Embryonic facial prominence (tissue), 1 donor: ENCODE data around the gene SBK2.
A peak's percentile ranks its signal among the peaks of the same experiment; 100 is the strongest.

Source experiments
- DNase-seq: peaks from one replicate; pipeline ENCODE4 v3.0.0-alpha.2; 2016; ENCODE audit errors: extremely low spot score

The SBK2 gene

DNA sequence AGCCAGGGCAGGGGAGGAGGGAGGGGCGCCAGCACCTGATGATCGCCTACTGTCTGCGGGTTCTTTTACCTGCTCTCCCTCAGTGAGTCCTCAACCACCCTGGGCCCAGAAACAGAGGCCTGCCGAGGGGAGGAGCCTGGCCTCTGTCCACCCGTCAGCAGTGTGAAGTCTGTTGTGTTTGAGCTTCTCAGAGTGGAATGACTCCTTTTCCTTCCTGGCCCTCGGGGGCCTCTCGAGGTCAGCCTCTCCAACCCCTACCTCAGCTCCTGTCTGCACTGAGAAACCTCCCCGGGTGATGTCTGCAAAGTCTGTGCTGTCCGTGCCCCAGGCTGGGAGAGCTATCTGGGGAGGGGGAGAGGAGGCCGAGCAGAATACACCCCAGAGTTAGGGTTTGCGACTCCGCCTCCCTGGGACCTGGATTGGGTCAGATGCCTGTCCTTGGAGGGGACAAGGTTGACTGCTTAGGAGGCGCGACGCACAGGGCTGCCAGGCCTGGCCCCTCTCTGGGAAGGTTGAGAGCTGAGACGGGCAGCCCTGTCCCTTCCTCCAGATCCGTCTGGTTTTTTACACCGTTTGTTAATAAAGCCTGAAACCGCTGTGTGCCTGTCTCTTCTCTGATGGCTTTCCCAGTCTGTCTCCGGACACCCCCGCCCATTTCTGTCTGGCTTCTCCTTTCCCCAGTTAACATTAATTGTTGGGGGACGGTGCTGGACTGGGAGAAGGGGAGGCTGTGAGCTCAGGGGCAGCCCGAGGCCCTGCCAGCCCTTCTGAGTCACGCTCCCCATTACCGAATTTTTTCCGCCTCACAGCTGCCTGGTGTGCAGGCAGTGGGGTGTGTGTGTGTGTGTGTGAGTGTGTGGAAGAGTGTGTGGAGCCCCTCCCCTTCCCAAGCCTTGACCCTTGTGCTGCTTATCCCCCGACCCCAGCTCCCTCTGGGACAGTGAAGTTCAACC is 49.7 kb downstream of the SBK2 start:
- DNase-seq = no peak

DNA sequence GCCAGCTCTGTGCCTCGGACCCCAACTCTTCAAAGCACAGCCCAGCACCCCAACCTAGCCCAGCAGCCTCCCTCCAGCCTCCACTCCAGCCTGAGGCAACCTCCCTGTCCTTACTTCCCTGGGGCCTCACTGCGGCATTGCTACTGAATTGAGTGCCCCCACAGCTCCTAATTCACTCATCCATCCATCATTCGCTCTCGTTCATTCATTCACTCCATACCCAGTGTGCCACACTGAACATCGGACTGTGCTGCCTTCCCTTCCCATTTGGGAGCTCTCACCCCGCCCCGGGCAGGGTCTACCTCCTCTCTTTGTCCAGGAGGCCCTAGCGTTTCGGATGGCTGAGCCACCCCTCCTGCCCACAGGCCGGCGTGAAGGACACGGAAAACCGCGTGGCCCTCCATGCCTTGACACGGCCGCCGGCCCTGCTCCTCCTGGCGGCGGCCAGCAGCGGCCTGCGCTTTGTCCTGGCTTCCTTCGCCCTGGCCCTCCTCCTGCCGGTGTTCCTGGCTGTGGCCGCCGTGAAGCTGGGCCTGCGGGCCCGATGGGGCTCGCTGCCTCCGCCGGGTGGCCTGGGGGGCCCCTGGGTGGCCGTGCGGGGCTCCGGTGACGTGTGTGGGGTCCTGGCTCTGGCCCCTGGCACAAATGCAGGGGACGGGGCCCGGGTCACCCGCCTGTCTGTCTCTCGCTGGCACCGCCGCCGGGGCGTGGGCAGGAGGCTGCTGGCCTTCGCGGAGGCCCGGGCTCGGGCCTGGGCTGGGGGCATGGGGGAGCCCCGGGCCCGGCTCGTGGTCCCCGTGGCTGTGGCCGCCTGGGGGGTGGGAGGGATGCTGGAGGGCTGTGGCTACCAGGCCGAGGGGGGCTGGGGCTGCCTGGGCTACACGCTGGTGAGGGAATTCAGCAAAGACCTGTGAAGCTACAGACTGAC is 50.6 kb downstream of the SBK2 start:
- DNase-seq = no peak

DNA sequence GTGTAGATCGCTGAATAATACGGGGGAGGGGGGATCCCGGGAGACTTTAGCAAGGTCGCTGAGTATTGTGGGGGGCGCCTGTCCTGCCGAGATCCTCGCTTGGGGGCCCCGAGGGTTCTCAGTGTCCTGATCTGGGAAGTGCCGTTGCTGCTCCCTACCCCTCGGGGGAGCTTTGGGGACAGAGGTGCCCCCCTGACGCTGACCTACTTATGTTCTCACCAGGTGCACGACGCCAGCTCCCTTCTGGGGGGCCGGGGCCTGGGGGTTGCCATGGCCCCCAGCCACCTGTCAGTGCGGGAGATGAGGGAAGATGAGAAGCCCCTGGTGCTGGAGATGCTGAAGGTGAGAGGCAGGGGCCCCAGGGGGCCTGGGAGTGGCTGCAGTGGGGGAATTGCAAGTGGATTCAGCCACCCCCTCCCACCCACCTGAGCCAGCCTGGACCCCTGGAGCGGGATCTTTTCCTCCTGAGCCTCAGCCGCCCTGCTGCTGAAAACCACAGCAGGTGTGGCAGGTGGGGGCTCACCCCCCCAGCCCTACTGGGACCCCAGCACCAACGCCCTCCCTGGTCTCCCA is 51.4 kb downstream of the SBK2 start:
- DNase-seq = no peak

DNA sequence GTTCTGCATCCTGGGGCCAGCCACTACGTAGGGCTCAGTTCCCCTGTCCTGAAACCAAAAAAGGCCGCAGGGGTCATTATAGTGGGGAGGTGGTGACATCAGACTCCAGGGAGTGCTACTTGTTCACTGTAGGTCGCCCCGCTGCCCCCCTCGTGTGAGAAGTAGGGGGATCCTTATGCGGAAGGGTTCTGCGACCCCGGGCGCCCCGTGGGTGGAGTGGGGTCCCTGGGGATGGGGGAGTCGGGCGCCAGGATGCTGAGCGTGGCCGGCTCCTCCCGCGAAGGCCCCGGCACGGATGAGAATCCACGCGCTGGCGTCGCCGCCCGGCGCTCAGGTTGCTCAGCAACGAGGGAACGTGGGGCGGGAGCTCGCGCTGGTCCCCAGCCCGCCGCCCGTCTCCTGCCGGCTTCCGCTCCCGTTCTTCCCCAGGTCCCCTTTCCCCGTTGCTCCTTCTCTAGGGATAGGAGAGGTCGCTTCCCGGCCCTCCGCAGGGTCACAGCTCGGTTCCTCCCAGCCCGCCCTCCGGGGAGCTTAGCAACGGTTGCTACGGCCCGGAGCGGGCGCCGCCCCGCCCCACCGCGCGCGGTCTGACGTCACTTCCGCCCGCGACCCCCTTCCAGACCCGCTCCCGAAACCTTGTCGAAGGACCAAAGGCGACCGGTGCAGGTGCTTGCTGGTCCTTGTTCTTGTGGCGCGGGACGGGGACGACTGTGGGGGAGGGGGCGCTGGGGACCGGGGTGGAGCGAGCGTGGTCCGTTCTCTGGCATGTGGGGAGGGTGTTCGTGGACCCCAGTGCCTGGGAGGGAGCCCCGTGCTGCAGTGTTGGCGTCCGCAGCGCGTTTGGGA is 52.1 kb downstream of the SBK2 start, which contains the start of gene NAT14:
Gene NAT14, plus strand, starts transcription at position 596 of the 846 bp plus-strand sequence. CDS start 521 bp downstream, outside the sequence.
- DNase-seq = peak; percentile 40

DNA sequence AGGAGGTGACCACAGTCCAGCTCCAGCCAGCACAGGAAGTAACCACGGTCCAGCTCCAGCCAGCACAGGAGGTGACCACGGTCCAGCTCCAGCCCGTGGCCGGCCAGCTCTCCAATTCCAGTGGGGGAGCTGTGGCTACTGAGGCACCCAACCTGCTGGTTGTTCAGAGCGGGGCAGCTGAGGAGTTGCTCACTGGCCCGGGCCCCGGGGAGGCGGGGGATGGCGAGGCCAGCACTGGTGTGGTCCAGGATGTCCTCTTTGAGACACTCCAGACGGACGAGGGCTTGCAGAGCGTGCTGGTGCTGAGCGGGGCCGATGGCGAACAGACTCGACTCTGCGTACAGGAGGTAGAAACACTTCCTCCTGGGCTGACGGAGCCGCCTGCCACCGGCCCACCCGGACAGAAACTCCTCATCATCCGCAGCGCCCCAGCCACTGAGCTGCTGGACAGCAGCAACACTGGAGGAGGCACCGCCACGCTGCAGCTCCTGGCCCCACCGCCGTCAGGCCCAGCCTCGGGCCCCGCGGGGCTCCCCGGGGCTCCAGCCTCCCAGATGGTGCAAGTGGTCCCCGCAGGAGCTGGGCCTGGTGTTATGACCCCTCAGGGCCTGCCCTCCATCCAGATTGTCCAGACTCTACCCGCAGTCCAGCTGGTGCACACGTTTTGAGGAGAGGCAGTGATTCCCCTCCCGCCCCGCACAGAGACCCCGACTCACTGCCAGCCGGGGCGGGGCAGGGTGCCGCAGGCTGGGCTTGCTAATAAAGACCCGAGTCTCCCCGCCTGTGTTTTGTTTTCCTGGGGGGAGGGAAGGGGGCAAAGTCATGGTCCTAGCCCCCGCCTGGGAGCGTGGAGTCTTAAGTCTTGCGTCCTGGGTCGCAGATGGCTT is 53.0 kb downstream of the SBK2 start:
- DNase-seq = no peak

DNA sequence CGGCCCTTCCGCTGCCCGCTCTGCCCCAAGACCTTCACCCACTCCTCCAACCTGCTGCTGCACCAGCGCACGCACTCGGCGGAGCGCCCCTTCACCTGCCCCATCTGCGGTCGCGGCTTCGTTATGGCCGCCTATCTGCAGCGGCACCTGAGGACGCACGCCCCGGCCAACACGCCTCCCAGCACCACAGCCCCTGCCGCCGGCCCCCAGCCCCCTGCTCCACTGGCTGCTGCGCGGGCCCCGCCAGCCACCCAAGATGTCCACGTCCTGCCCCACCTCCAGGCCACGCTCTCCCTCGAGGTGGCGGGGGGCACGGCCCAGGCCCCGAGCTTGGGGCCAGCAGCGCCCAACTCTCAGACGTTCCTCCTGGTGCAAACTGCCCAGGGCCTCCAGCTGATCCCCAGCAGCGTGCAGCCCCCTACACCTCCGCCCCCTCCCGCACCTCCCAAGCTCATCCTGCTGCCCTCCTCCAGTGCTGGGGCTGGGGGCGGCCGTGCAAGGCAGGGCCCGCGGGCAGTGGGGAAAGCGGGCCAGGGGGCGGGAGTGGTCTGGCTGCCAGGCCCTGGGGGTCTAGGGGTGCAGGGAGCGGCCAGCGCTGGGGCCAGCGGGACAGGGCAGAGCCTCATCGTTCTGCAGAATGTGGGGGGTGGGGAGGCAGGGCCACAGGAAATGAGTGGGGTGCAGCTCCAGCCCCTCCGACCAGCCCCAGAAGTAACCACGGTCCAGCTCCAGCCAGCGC is 53.8 kb downstream of the SBK2 start:
- no peak for DNase-seq

DNA sequence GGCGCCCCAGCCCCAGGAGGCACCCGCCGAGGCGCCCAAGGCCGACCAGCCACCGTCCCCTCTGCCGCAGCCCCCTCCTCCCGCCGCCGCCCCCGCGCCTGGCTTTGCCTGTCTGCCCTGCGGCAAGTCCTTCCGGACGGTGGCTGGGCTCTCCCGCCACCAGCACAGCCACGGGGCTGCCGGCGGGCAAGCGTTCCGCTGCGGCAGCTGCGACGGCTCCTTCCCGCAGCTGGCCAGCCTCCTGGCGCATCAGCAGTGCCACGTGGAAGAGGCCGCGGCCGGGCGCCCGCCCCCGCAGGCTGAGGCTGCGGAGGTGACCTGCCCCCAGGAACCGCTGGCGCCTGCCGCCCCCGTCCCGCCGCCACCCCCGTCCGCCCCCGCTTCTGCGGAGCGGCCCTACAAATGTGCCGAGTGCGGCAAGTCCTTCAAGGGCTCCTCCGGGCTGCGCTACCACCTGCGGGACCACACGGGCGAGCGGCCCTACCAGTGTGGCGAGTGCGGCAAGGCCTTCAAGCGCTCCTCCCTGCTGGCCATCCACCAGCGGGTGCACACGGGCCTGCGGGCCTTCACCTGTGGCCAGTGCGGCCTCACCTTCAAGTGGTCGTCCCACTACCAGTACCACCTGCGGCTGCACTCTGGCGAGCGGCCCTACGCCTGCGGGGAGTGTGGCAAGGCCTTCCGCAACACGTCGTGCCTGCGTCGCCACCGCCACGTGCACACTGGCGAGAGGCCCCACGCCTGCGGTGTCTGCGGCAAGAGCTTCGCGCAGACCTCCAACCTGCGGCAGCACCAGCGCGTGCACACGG is 54.6 kb downstream of the SBK2 start:
- DNase-seq = no peak

DNA sequence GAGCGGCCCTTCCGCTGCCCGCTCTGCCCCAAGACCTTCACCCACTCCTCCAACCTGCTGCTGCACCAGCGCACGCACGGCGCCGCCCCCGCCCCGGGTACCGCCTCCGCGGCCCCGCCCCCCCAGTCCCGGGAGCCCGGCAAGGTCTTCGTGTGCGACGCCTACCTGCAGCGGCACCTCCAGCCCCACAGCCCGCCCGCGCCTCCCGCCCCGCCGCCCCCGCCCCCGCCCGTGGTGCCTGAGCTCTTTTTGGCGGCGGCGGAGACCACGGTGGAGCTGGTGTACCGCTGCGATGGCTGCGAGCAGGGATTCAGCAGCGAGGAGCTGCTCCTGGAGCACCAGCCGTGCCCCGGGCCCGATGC is 55.2 kb downstream of the SBK2 start:
- no peak for DNase-seq

DNA sequence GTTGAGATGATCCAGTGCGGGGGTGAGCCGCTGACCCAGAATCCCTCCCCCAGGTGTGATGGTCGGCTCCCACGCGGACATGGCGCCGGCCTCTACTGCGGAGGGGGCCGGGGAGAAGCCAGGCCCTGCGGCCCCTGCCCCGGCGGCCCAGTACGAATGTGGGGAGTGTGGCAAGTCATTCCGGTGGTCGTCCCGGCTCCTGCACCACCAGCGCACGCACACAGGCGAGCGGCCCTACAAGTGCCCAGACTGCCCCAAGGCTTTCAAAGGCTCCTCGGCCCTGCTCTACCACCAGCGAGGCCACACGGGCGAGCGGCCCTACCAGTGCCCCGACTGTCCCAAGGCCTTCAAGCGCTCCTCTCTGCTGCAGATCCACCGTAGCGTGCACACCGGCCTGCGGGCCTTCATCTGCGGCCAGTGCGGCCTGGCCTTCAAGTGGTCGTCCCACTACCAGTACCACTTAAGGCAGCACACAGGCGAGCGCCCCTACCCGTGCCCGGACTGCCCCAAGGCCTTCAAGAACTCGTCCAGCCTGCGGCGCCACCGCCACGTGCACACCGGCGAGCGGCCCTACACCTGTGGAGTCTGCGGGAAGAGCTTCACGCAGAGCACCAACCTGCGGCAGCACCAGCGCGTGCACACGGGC is 55.7 kb downstream of the SBK2 start:
- DNase-seq = no peak

DNA sequence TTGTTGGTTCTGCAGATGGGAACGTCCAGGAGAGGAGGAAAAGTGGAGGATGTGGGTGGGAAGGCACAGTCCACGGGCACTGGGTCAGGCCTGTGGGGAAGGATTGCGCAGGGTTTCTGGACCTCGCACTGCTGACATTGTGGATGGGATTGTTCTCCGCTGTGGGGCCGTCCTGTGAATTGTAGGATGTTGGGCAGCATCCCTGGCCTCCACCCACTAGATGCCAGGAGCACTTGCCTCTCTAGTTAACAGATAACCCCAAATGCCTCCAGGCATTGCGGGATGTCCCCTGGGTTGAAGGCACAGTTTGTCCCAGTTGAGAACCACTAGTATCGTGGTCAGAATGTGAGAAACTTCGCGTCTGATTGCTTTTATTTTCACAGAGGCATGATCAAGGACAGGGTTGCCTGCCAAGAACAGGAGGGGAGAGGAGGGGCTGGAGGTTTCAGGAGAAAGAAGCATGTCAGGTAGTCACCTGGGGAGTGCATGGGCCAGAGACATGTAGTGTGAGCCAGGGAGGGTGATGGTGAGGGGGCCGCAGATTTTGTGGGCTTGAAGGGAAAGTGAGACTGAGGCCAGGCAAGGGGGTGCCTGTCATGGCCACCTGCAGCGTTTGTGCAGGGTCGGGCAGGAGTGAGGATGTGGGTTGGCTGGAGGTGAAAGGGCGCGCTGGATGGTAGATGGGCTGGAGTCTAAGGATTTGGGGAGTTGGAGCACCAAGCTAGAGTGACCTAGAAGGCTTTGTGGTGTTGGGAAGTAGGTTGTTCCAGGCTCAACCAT is 57.3 kb downstream of the SBK2 start:
- DNase-seq = no peak

DNA sequence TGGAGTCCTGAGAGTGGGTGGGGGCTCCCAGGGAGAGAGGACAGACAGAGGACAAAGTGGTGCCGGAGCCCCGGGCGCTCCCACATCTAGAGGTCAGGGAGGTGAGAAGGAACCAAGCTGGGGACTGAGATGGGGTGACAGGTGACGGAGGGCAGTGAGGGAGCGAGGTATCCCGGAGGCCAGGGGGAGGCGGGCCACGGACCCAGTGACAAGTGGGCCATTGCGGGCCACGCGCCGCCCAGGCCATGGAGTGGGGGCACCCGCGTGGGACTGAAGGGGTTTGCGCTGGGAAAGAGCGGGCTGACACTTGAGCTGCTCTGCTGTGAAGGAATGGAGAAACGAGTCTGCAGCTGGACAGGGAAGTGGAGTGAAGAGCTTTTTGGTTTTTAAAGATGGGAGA is 57.9 kb downstream of the SBK2 start:
- DNase-seq = no peak
